ENCODE results near the gene AFAP1L1. TPM values are rescaled to one million over a fixed set of nuclear protein-coding genes. Genes with fewer than 3 reads are reported as not detected.
A peak's percentile ranks its signal among the peaks of the same experiment; 100 is the strongest.

AFAP1L1 gene
- total RNA-seq, 1 donor from 2014 or later, result not detected

GRCh38 chr5:149379818-149380374, 108.2 kb downstream of the AFAP1L1 start:
- intact Hi-C loops (cut with micrococcal nuclease), result loop anchor here (5.0 kb wide), 1 partner anchor 47 kb away; no protein-coding TSS in a partner anchor
- Mint-ChIP-seq H3K4me1 (peaks cover 4% of the 10 kb centered on the region), H3K27me3 (peaks cover 8% of the 10 kb centered on the region), H3K36me3 (ENCODE audit: low read depth) (no peaks in the 10 kb centered on the region), H3K27ac (no peak overlapping the region), H3K9me3 (no peaks in the 10 kb centered on the region), H3K4me3 (no peak overlapping the region)
- TF ChIP-seq, protein P1, sequence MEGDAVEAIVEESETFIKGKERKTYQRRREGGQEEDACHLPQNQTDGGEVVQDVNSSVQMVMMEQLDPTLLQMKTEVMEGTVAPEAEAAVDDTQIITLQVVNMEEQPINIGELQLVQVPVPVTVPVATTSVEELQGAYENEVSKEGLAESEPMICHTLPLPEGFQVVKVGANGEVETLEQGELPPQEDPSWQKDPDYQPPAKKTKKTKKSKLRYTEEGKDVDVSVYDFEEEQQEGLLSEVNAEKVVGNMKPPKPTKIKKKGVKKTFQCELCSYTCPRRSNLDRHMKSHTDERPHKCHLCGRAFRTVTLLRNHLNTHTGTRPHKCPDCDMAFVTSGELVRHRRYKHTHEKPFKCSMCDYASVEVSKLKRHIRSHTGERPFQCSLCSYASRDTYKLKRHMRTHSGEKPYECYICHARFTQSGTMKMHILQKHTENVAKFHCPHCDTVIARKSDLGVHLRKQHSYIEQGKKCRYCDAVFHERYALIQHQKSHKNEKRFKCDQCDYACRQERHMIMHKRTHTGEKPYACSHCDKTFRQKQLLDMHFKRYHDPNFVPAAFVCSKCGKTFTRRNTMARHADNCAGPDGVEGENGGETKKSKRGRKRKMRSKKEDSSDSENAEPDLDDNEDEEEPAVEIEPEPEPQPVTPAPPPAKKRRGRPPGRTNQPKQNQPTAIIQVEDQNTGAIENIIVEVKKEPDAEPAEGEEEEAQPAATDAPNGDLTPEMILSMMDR (IDR thresholded peaks at IDR 0.05), result no peak
- ATAC-seq (ENCODE audit: low read depth) (no peak), DNase-seq (no peak)
- POLR2A ChIA-PET, result no interaction called here
- CTCF ChIA-PET, result interaction anchor here (1.1 kb wide), 1 partner anchor 185 kb away, joined by 6 read pairs; no protein-coding TSS in a partner anchor

DNA sequence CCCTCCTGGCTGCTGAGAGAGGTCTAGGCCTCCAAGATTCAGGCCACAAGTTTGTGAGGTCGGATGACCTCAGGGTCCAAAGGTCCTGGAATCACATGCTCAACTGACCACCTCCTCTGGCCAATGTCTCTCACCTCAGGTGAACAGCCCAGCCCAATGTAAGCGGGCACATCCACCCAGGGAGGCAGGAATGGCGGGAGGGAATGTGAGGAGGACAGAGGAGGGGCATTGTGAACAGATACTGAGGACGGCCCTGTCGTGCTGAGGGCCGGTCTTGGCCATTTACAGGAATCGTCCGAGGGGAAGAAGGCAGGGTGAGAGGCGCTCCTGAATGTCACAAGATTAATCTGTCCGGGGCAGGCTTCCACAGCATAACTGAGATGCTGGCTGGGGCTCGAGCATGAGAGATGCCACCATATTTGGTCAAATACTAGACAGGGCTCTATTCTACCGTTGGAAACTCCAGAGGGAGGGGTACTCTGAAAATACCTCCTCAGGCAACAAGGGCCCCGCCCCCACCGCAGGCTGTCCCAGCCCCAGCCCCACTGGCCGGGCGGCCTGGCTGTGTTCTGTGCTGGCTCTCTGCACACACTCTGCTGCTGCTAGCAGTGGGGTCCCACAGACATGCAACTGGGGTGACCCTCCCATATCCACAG, 108.9 kb downstream of the AFAP1L1 start:
- H3K4me1 Mint-ChIP-seq, result peaks cover 4% of the 10 kb centered on the region
- H3K27me3 Mint-ChIP-seq, result peaks cover 8% of the 10 kb centered on the region
- H3K4me3 Mint-ChIP-seq, result no peak overlapping the region
- CTCF ChIA-PET, result interaction anchor here (1.1 to 3.0 kb wide), 5 partner anchors 8 to 186 kb away, joined by 6 to 18 read pairs (median 6); no protein-coding TSS in a partner anchor
- TF ChIP-seq, protein P1 (IDR thresholded peaks at IDR 0.05), result no peak
- POLR2A ChIA-PET, result interaction anchor here (0.9 kb wide), 1 partner anchor 170 kb away, joined by 3 read pairs; the partner anchor contains the start of gene CSNK1A1
- ATAC-seq (ENCODE audit: low read depth), result no peak
- intact Hi-C loops (cut with micrococcal nuclease), result loop anchor here (5.0 kb wide), 1 partner anchor 47 kb away; no protein-coding TSS in a partner anchor
- DNase-seq, result no peak
- H3K9me3 Mint-ChIP-seq, result no peaks in the 10 kb centered on the region
- H3K36me3 Mint-ChIP-seq (ENCODE audit: low read depth), result no peaks in the 10 kb centered on the region
- no peak overlapping the region for H3K27ac Mint-ChIP-seq

DNA sequence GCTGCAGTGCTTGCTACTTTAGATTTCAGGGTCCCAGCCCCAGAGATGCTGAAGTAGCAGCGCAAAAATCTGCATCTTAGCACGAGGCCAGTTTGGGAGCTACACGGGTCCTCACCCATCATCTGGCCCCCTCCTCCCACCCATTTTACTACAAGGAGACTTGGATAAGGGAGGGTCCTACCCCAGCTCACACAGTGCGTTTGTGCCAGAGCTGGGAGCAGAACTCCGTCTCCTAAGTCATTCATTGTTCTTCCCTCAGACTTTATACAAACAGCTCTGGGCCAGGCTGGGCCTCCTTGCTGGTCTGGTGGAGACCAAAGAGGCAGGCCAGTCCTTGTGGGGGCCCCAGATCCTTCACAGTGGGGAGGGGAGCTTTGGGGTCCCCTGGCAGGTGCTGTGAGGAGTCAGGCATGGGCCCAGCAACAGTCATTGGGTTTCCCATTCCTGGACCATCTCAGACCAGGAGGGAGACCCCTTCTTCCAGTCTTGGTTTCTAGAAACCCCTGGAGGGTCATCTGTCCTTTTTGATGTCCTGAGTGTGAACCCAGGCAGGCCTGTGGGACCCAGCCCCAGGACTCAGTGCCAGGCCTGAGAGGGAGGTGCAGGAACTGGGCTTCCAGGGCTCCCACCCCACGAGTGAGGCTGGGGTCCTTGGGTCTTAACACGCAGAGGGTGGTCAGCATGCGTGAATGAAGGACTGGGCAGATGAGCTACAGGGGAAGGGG, 109.8 kb downstream of the AFAP1L1 start:
- Mint-ChIP-seq H3K27me3 (peaks cover 8% of the 10 kb centered on the region), H3K9me3 (no peaks in the 10 kb centered on the region), H3K4me1 (peaks cover 4% of the 10 kb centered on the region), H3K27ac (no peak overlapping the region), H3K4me3 (no peak overlapping the region), H3K36me3 (ENCODE audit: low read depth) (no peaks in the 10 kb centered on the region)
- CTCF ChIA-PET, result interaction anchor here (1.3 to 3.0 kb wide), 5 partner anchors 9 to 185 kb away, joined by 6 to 18 read pairs (median 7); no protein-coding TSS in a partner anchor
- intact Hi-C loops (cut with micrococcal nuclease), result loop anchor here (5.0 kb wide), 1 partner anchor 46 kb away; no protein-coding TSS in a partner anchor
- POLR2A ChIA-PET, result interaction anchor here (0.9 kb wide), 1 partner anchor 170 kb away, joined by 3 read pairs; the partner anchor contains the start of gene CSNK1A1
- ATAC-seq (ENCODE audit: low read depth) (no peak), DNase-seq (no peak)
- TF ChIP-seq, protein P1 (IDR thresholded peaks at IDR 0.05), result no peak

GRCh38 chr5:149381986-149382338, 110.3 kb downstream of the AFAP1L1 start:
- H3K27ac Mint-ChIP-seq, result no peak overlapping the region
- H3K4me1 Mint-ChIP-seq, result peaks cover 4% of the 10 kb centered on the region
- POLR2A ChIA-PET, result no interaction called here

More at GRCh38 chr5:149381986-149382338, 110.3 kb downstream of the AFAP1L1 start:
- ATAC-seq (ENCODE audit: low read depth) (peak; percentile 62), DNase-seq (peak; percentile 52)
- H3K9me3 Mint-ChIP-seq, result no peaks in the 10 kb centered on the region
- intact Hi-C loops (cut with micrococcal nuclease), result loop anchor here (1.0 to 5.0 kb wide), 3 partner anchors 45 to 237 kb away; no protein-coding TSS in a partner anchor
- CTCF ChIA-PET, result interaction anchor here (0.9 to 3.0 kb wide), 6 partner anchors 9 to 185 kb away, joined by 3 to 18 read pairs (median 6); no protein-coding TSS in a partner anchor
- H3K36me3 Mint-ChIP-seq (ENCODE audit: low read depth), result no peaks in the 10 kb centered on the region
- peaks cover 9% of the 10 kb centered on the region for H3K27me3 Mint-ChIP-seq
- H3K4me3 Mint-ChIP-seq, result no peak overlapping the region
- TF ChIP-seq, protein P1 (IDR thresholded peaks at IDR 0.05), result no peak
